Measurements from ENCODE around the gene PDE6H. TPM values are rescaled to one million over a fixed set of nuclear protein-coding genes. Genes with fewer than 3 reads are reported as not detected.

Gene PDE6H
- total RNA-seq, 1 experiment from 2014 or later = not detected

DNA sequence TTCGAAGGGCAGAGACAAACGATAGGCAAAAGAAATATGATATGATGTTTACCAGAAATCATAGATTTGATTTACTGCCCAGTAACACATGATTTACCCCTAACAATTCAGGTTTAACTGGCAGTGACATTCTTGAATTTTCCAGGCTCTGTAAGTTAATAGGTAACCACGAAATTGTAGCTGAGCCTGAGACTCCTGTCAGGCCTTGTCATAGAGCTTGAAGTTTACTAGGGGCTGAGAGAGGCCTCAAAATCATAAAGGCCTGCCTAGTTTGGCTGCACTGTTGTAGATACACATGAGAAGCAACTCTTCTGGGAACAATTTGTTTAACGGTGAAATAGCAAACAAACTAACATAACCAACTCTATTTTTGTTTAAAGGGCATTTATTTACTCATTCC, 37.8 kb upstream of the PDE6H start:
- H3K4me3 ChIP-seq (ENCODE audit: low read depth, low read length, poor library complexity, severe bottlenecking) = no peak overlapping the region
- BruUV-seq (replicated peaks) = no TSS peak
- no peaks in the 10 kb centered on the region for H3K4me1 ChIP-seq (ENCODE audit: insufficient read depth, low read length, poor library complexity, severe bottlenecking)
- intact Hi-C loops (cut with micrococcal nuclease; ENCODE audit: unreplicated experiment) = no loop called here
- no peaks in the 10 kb centered on the region for H3K36me3 ChIP-seq (ENCODE audit: insufficient read depth, low read length, poor library complexity, severe bottlenecking)
- no peaks in the 10 kb centered on the region for H3K9me3 ChIP-seq (ENCODE audit: low read depth, low read length, poor library complexity, severe bottlenecking)
- TF ChIP-seq EZH2 (IDR thresholded peaks at IDR 0.05; ENCODE audit: borderline replicate concordance, low read depth, low read length, poor library complexity, severe bottlenecking) = no peak
- TF ChIP-seq, protein P1, sequence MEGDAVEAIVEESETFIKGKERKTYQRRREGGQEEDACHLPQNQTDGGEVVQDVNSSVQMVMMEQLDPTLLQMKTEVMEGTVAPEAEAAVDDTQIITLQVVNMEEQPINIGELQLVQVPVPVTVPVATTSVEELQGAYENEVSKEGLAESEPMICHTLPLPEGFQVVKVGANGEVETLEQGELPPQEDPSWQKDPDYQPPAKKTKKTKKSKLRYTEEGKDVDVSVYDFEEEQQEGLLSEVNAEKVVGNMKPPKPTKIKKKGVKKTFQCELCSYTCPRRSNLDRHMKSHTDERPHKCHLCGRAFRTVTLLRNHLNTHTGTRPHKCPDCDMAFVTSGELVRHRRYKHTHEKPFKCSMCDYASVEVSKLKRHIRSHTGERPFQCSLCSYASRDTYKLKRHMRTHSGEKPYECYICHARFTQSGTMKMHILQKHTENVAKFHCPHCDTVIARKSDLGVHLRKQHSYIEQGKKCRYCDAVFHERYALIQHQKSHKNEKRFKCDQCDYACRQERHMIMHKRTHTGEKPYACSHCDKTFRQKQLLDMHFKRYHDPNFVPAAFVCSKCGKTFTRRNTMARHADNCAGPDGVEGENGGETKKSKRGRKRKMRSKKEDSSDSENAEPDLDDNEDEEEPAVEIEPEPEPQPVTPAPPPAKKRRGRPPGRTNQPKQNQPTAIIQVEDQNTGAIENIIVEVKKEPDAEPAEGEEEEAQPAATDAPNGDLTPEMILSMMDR (conservative IDR thresholded peaks at IDR 0.05; ENCODE audit: low read depth, low read length) = no peak
- no peaks in the 10 kb centered on the region for H3K27me3 ChIP-seq (replicated peaks; ENCODE audit: insufficient read depth, low read depth, low read length, poor library complexity)
- CTCF ChIA-PET = no interaction called here
- POLR2A ChIA-PET (ENCODE audit: low non-redundant PET) = no interaction called here
- DNase-seq (ENCODE audit: low spot score) = no peak
- H3K27ac ChIP-seq (ENCODE audit: low read depth, low read length, poor library complexity, severe bottlenecking) = no peak overlapping the region

DNA sequence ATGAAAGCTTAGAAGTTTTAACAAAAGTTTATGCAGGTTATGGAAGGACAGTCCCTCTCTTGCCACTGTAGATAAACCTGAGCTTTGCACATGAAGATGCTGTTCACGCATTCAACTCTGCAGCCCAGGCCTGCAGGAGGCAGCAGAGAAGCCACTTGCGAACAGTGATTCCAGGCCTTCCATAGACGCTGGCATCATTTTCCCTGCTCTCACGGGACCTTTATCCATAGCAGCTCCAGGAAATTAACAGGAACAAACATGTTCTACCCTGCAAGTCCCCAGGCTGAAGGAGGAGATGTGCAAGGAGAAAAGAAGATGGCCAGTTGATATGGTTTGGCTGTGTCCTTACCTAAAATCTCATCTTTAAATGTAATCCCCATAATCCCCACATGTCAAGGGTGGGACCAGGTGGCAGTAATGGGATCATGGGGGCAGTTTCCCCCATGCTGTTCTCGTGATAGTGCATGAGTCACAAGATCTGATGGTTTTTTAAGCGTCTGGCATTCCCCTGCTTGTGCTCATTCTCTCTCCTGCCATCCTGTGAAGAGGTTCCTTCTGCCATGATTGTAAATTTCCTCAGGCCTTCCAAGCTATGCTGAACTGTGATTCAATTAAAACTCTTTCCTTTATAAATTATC, 36.5 kb upstream of the PDE6H start:
- peak; percentile 37 for DNase-seq (ENCODE audit: low spot score)
- intact Hi-C loops (cut with micrococcal nuclease; ENCODE audit: unreplicated experiment) = no loop called here
- BruUV-seq (replicated peaks) = no TSS peak

DNA sequence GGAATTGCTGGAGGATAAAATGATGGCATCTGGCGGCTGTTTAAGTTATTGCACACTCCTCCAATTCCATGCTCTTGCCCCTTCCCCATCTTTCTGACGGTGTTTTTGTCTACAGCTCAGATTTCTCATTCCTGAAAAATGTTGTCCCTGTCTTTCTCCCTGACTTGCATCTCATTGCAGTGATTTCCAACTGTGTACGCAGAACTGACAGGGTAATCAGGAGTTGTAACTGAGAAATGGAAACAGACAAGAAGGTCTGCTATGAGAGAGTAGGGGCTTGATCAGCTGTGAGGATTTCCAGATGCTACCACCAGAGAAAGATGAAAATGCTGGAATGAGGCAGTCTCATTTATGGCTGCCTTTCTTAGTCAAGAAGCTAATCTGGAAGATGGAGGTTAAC, 35.8 kb upstream of the PDE6H start:
- Histone ChIP-seq H3K36me3 (ENCODE audit: insufficient read depth, low read length, poor library complexity, severe bottlenecking) (no peaks in the 10 kb centered on the region), H3K27me3 (replicated peaks; ENCODE audit: insufficient read depth, low read depth, low read length, poor library complexity) (no peaks in the 10 kb centered on the region), H3K27ac (ENCODE audit: low read depth, low read length, poor library complexity, severe bottlenecking) (no peak overlapping the region), H3K9me3 (ENCODE audit: low read depth, low read length, poor library complexity, severe bottlenecking) (no peaks in the 10 kb centered on the region), H3K4me3 (ENCODE audit: low read depth, low read length, poor library complexity, severe bottlenecking) (no peak overlapping the region), H3K4me1 (ENCODE audit: insufficient read depth, low read length, poor library complexity, severe bottlenecking) (no peaks in the 10 kb centered on the region)
- no peak for DNase-seq (ENCODE audit: low spot score)
- BruUV-seq (replicated peaks) = no TSS peak
- ChIA-PET POLR2A (ENCODE audit: low non-redundant PET) (no interaction called here), CTCF (no interaction called here)
- no peak for TF ChIP-seq EZH2 (IDR thresholded peaks at IDR 0.05; ENCODE audit: borderline replicate concordance, low read depth, low read length, poor library complexity, severe bottlenecking)
- TF ChIP-seq, protein P1 (conservative IDR thresholded peaks at IDR 0.05; ENCODE audit: low read depth, low read length) = no peak
- intact Hi-C loops (cut with micrococcal nuclease; ENCODE audit: unreplicated experiment) = no loop called here

More for the DNA sequence above, 36.5 kb upstream of the PDE6H start:
- Histone ChIP-seq H3K36me3 (ENCODE audit: insufficient read depth, low read length, poor library complexity, severe bottlenecking) (no peaks in the 10 kb centered on the region), H3K27ac (ENCODE audit: low read depth, low read length, poor library complexity, severe bottlenecking) (no peak overlapping the region), H3K4me3 (ENCODE audit: low read depth, low read length, poor library complexity, severe bottlenecking) (no peak overlapping the region), H3K9me3 (ENCODE audit: low read depth, low read length, poor library complexity, severe bottlenecking) (no peaks in the 10 kb centered on the region), H3K27me3 (replicated peaks; ENCODE audit: insufficient read depth, low read depth, low read length, poor library complexity) (no peaks in the 10 kb centered on the region), H3K4me1 (ENCODE audit: insufficient read depth, low read length, poor library complexity, severe bottlenecking) (no peaks in the 10 kb centered on the region)
- ChIA-PET CTCF (no interaction called here), POLR2A (ENCODE audit: low non-redundant PET) (no interaction called here)
- TF ChIP-seq EZH2 (IDR thresholded peaks at IDR 0.05; ENCODE audit: borderline replicate concordance, low read depth, low read length, poor library complexity, severe bottlenecking) = no peak
- TF ChIP-seq, protein P1 (conservative IDR thresholded peaks at IDR 0.05; ENCODE audit: low read depth, low read length) = peak; percentile 54

All from A673 (cell line).